H1 (cell line): ENCODE data around the gene OVOL3. TPM values are rescaled to one million over a fixed set of nuclear protein-coding genes. Genes with fewer than 3 reads are reported as not detected.

Source experiments
- CTCF ChIA-PET: fragments of 300-600 bp; sonication (Branson Sonifier 250); formaldehyde crosslinking; loops from one replicate; lab custom pipeline; 2021; ENCODE audit not compliant: partially characterized antibody; lab: Charles Lee
- POLR2A ChIA-PET: fragments of 300-600 bp; sonication (Branson Sonifier 250); formaldehyde crosslinking; loops from one replicate; lab custom pipeline; 2021; ENCODE audit warnings: inconsistent platforms; ENCODE audit not compliant: partially characterized antibody; lab: Charles Lee
- DNase-seq, 2 experiments: peaks; one replicate each; pipeline versions ENCODE4 v3.0.0 to v3.0.0-alpha.2; 2010 to 2022; ENCODE audit warnings: low spot score in 2 of 2, low read depth in 1 of 2, mixed read lengths in 1 of 2
- FAIRE-seq: peaks from 2 replicates; lab custom pipeline; 2011; peaks lifted over from hg19 to GRCh38; lab: Jason Lieb, UNC
- H2AFZ ChIP-seq: 2 replicates; pipeline ENCODE4 v1.8.1; 2012; ENCODE audit warnings: low read length, inconsistent platforms
- H2AK5ac ChIP-seq: 2 replicates; pipeline ENCODE4 v1.6.1; 2013; ENCODE audit warnings: low read depth, low read length
- H2BK120ac ChIP-seq: replicated peaks from 2 replicates; pipeline ENCODE3; 2013; ENCODE audit warnings: low read depth, low read length, inconsistent platforms
- H2BK12ac ChIP-seq: 2 replicates; pipeline ENCODE4 v1.6.1; 2013; ENCODE audit warnings: low read depth, low read length
- H2BK15ac ChIP-seq: 2 replicates; pipeline ENCODE4 v1.6.1; 2013; ENCODE audit warnings: low read length
- H2BK20ac ChIP-seq: 2 replicates; pipeline ENCODE4 v1.6.1; 2013; ENCODE audit warnings: low read length
- H2BK5ac ChIP-seq: 2 replicates; pipeline ENCODE4 v1.6.1; 2013; ENCODE audit warnings: low read depth, low read length
- H3K14ac ChIP-seq: 2 replicates; pipeline ENCODE4 v1.6.1; 2013; ENCODE audit warnings: inconsistent platforms; ENCODE audit not compliant: insufficient read length
- H3K18ac ChIP-seq: 2 replicates; pipeline ENCODE4 v1.6.1; 2013; ENCODE audit warnings: low read length; ENCODE audit errors: extremely low read depth
- H3K23ac ChIP-seq: 2 replicates; pipeline ENCODE4 v1.6.1; 2013; ENCODE audit warnings: inconsistent platforms; ENCODE audit not compliant: insufficient read length
- H3K23me2 ChIP-seq: 2 replicates; pipeline ENCODE4 v1.6.1; 2013; ENCODE audit warnings: low read depth, low read length
- H3K27ac ChIP-seq: 2 replicates; pipeline ENCODE4 v1.6.1; 2011; ENCODE audit warnings: low read depth, low read length, inconsistent platforms
- H3K27me3 ChIP-seq, 4 experiments: replicated peaks in 1 of 4; 1 replicate in 1 of 4; 2 replicates in 3 of 4; pipeline versions ENCODE4 v1.6.1 to v1.8.1; 2011 to 2013; ENCODE audit warnings: low read length in 3 of 4, mild to moderate bottlenecking in 3 of 4, inconsistent platforms in 2 of 4, mixed read lengths in 2 of 4, moderate library complexity in 1 of 4; ENCODE audit not compliant: control insufficient read depth in 3 of 4, insufficient read depth in 3 of 4; ENCODE audit errors: extremely low read depth in 1 of 4
- H3K36me3 ChIP-seq, 4 experiments: 2 replicates each; pipeline versions ENCODE4 v1.6.1 to v1.8.1; 2011 to 2013; ENCODE audit warnings: mild to moderate bottlenecking in 4 of 4, low read length in 3 of 4, moderate library complexity in 2 of 4, control low read depth in 1 of 4, inconsistent platforms in 1 of 4; ENCODE audit not compliant: insufficient read depth in 4 of 4, control insufficient read depth in 2 of 4
- H3K4ac ChIP-seq: replicated peaks from 2 replicates; pipeline ENCODE3; 2013; ENCODE audit warnings: low read length, low read depth, mixed read lengths, inconsistent platforms; ENCODE audit not compliant: insufficient read length
- H3K4me1 ChIP-seq, 4 experiments: replicated peaks in 1 of 4; 1 replicate in 1 of 4; 2 replicates in 3 of 4; pipeline versions ENCODE4 v1.6.1 to v1.8.1; 2011 to 2013; ENCODE audit warnings: low read length in 3 of 4, inconsistent platforms in 2 of 4, mixed read lengths in 1 of 4; ENCODE audit not compliant: insufficient read depth in 4 of 4, control insufficient read depth in 3 of 4
- H3K4me2 ChIP-seq, 2 experiments: 2 replicates each; pipeline versions ENCODE4 v1.6.1 to v1.8.1; 2011 to 2013; ENCODE audit warnings: low read depth in 2 of 2, low read length in 2 of 2, control low read depth in 1 of 2, inconsistent platforms in 1 of 2, mild to moderate bottlenecking in 1 of 2; ENCODE audit not compliant: insufficient read depth in 1 of 2
- H3K4me3 ChIP-seq, 4 experiments: fragments of 200-600, 300-600 bp in 1 of 4; sonication (generic), shearing (Covaris generic), sonication (Bioruptor Twin) in 1 of 4; 2 replicates each; pipeline versions ENCODE4 v1.5.1 to v1.8.1; 2011 to 2016; ENCODE audit warnings: low read length in 4 of 4, low read depth in 3 of 4, control low read depth in 2 of 4, inconsistent platforms in 2 of 4, mild to moderate bottlenecking in 2 of 4, mixed read lengths in 1 of 4, moderate library complexity in 1 of 4; ENCODE audit not compliant: insufficient read depth in 2 of 4; ENCODE audit errors: extremely low read depth in 1 of 4
- H3K56ac ChIP-seq: replicated peaks from 2 replicates; pipeline ENCODE3; 2013; ENCODE audit warnings: low read depth, mild to moderate bottlenecking, mixed read lengths, low read length, inconsistent platforms; ENCODE audit not compliant: insufficient read length
- H3K79me1 ChIP-seq: 2 replicates; pipeline ENCODE4 v1.6.1; 2013; ENCODE audit warnings: low read depth, low read length, control low read depth
- H3K79me2 ChIP-seq, 2 experiments: 2 replicates each; pipeline versions ENCODE4 v1.6.1 to v1.8.1; 2012 to 2013; ENCODE audit warnings: low read length in 2 of 2, mild to moderate bottlenecking in 2 of 2, inconsistent platforms in 1 of 2; ENCODE audit not compliant: insufficient read depth in 2 of 2, control insufficient read depth in 1 of 2
- H3K9ac ChIP-seq, 4 experiments: replicated peaks in 1 of 4; 1 replicate in 1 of 4; 2 replicates in 3 of 4; pipeline versions ENCODE4 v1.6.1 to v1.8.1; 2011 to 2013; ENCODE audit warnings: low read depth in 3 of 4, low read length in 3 of 4, control low read depth in 2 of 4, mild to moderate bottlenecking in 2 of 4, moderate library complexity in 2 of 4, inconsistent platforms in 1 of 4; ENCODE audit errors: extremely low read depth in 1 of 4
- H3K9me3 ChIP-seq, 2 experiments: 2 replicates each; pipeline versions ENCODE4 v1.6.1 to v1.8.1; 2012 to 2013; ENCODE audit warnings: mild to moderate bottlenecking in 2 of 2, moderate library complexity in 2 of 2, control low read depth in 1 of 2, inconsistent platforms in 1 of 2, low read depth in 1 of 2, low read length in 1 of 2, mixed read lengths in 1 of 2; ENCODE audit not compliant: insufficient read depth in 2 of 2
- H4K20me1 ChIP-seq, 2 experiments: replicated peaks in 1 of 2; 2 replicates each; pipeline versions ENCODE3 to v1.8.1; 2011 to 2013; ENCODE audit warnings: inconsistent platforms in 2 of 2, low read length in 2 of 2, mild to moderate bottlenecking in 1 of 2; ENCODE audit not compliant: insufficient read depth in 2 of 2, control insufficient read depth in 1 of 2
- H4K5ac ChIP-seq: 2 replicates; pipeline ENCODE4 v1.6.1; 2013; ENCODE audit warnings: low read length, low read depth, mixed read lengths, inconsistent platforms; ENCODE audit not compliant: insufficient read length
- H4K8ac ChIP-seq: 2 replicates; pipeline ENCODE4 v1.8.0; 2013; ENCODE audit warnings: mild to moderate bottlenecking, moderate library complexity, low read length, inconsistent platforms; ENCODE audit not compliant: insufficient read depth; ENCODE audit errors: extremely low read depth
- H4K91ac ChIP-seq: replicated peaks from 2 replicates; pipeline ENCODE3; 2013; ENCODE audit warnings: low read length, mixed read lengths, inconsistent platforms; ENCODE audit not compliant: insufficient read length
- BCL11A ChIP-seq, 2 experiments: IDR thresholded peaks; one replicate each; pipeline ENCODE4 v1.6.1; 2011; ENCODE audit warnings: low read depth in 2 of 2, low read length in 2 of 2, mild to moderate bottlenecking in 2 of 2
- BRCA1 ChIP-seq: IDR thresholded peaks from 2 replicates; pipeline ENCODE4 v1.6.1; 2012; ENCODE audit warnings: low read depth, low read length, improper control_type of control experiment
- CEBPB ChIP-seq: IDR thresholded peaks from 2 replicates; pipeline ENCODE4 v1.6.1; 2012; ENCODE audit warnings: low read depth, low read length
- JUND ChIP-seq: IDR thresholded peaks from 2 replicates; pipeline ENCODE4 v1.6.1; 2011; ENCODE audit warnings: mild to moderate bottlenecking, improper control_type of control experiment, low read length
- MAFK ChIP-seq: IDR thresholded peaks from 2 replicates; pipeline ENCODE4 v1.6.1; 2012; ENCODE audit warnings: low read depth, mild to moderate bottlenecking, improper control_type of control experiment, low read length
- POLR2AphosphoS5 ChIP-seq: IDR thresholded peaks from 2 replicates; pipeline ENCODE4 v1.6.1; 2011; ENCODE audit warnings: low read depth, low read length
- RBBP5 ChIP-seq: IDR thresholded peaks from 2 replicates; pipeline ENCODE4 v1.7.1; 2012; ENCODE audit warnings: low read depth, mild to moderate bottlenecking, inconsistent platforms, low read length, moderate library complexity, borderline replicate concordance
- TAF1 ChIP-seq: IDR thresholded peaks from 2 replicates; pipeline ENCODE4 v1.6.1; 2011; ENCODE audit warnings: mild to moderate bottlenecking, low read depth, low read length
- TCF12 ChIP-seq: IDR thresholded peaks from 2 replicates; pipeline ENCODE4 v1.6.1; 2011; ENCODE audit warnings: low read depth, mild to moderate bottlenecking, low read length
- WGBS, 2 experiments: shearing (Covaris generic) in 1 of 2; methylation state at CpG; one replicate each; pipeline versions ENCODE4 v1.1.6 to v1.1.7; 2013 to 2015; ENCODE audit warnings: low lambda C conversion rate in 2 of 2, mixed read lengths in 2 of 2, inconsistent platforms in 1 of 2, low coverage in 1 of 2, missing lambda C conversion rate in 1 of 2; ENCODE audit not compliant: insufficient replicate concordance in 2 of 2, insufficient coverage in 1 of 2, insufficient read length in 1 of 2; ENCODE audit errors: extremely low coverage in 1 of 2, missing lambda C conversion rate in 1 of 2; 5-methylcytosine and 5-hydroxymethylcytosine counted together
- polyA plus RNA-seq, 7 experiments: library from polyadenylated mRNA; depleted of rRNA in 3 of 7; stranded (reverse) in 5 of 7; unstranded in 2 of 7; fragments of >200 nt in 5 of 7; fragments of 200-250 nt in 2 of 7; gene quantifications; 1 replicate in 5 of 7; 2 replicates in 1 of 7; 4 replicates in 1 of 7; pipeline versions ENCODE4 v1.2.1 to v1.2.3, GENCODE V29; 2011 to 2013; ENCODE audit warnings: missing spikeins in 2 of 7, mixed read lengths in 2 of 7
- total RNA-seq: library from RNA; stranded (reverse); fragmentation: NEBNext Ultra II Directional; extraction: Animal tissue kit (Norgen Biotek cat#: 25700); gene quantifications from 2 replicates; pipeline ENCODE4 v1.2.1, GENCODE V29; 2021

Gene OVOL3
- total and polyA plus RNA-seq, 2 of the 8 experiments (the other 6 are each of a cell fraction or from before 2014, with no cell fraction given): 0.45 TPM; not detected in 1

DNA sequence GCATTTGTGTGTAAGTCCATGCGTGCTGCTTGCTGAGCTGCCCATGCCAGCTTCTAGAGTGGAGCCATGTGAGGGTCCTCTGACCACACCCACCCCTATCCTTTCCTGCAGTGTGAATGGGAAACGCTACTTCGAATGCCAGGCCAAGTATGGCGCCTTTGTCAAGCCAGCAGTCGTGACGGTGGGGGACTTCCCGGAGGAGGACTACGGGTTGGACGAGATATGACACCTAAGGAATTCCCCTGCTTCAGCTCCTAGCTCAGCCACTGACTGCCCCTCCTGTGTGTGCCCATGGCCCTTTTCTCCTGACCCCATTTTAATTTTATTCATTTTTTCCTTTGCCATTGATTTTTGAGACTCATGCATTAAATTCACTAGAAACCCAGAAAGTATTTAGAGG is 14.6 kb downstream of the OVOL3 start:
- POLR2A ChIA-PET: interaction anchor here (1.1 to 5.0 kb wide), 4 partner anchors 10 to 58 kb away, joined by 3 to 27 read pairs (median 4); partner anchors contain the start of genes CAPNS1, POLR2I and TBCB
- WGBS, 2 experiments: 91% methylated on average over 9 of the region's 9 CpGs; no CpG with 5 or more reads in 1 of the 2 experiments
- H3K36me3 ChIP-seq: peaks cover 8 to 21% (median 17%) of the 10 kb centered on the region in 4 experiments; a peak in 7 of 8 replicates

More for the DNA sequence above, 14.6 kb downstream of the OVOL3 start:
- TF ChIP-seq MAFK: no peak
- TF ChIP-seq CEBPB: no peak
- TF ChIP-seq TAF1: no peak
- TF ChIP-seq TCF12: no peak
- no peak for TF ChIP-seq BCL11A (IDR thresholded peaks at IDR 0.05; ENCODE audit: low read depth in 2 of 2, low read length in 2 of 2)
- TF ChIP-seq POLR2AphosphoS5: no peak
- TF ChIP-seq RBBP5: no peak
- TF ChIP-seq JUND: no peak
- TF ChIP-seq BRCA1: no peak
- Histone ChIP-seq H2BK120ac (no peak overlapping the region), H3K4me3 (no peak overlapping the region), H3K56ac (no peak overlapping the region), H4K5ac (no peak overlapping the region), H2BK20ac (no peak overlapping the region), H3K23me2 (no peaks in the 10 kb centered on the region; the same call in 1 of the 2 replicates), H3K14ac (no peak overlapping the region), H3K4me1 (0 out of 7 replicates have a peak, but pooled peaks cover 0 to 1% (median 0%) of the 10 kb centered on the region in 4 experiments), H3K27ac (no peak overlapping the region), H2BK12ac (no peak overlapping the region), H3K79me2 (no peaks in the 10 kb centered on the region), H2BK5ac (no peak overlapping the region), H2AK5ac (no peak overlapping the region), H2BK15ac (no peak overlapping the region), H3K4me2 (no peak overlapping the region), H3K4ac (no peak overlapping the region), H3K79me1 (no peaks in the 10 kb centered on the region), H3K9ac (no peak overlapping the region), H3K27me3 (no peaks in the 10 kb centered on the region), H3K9me3 (no peaks in the 10 kb centered on the region), H4K91ac (no peak overlapping the region), H3K18ac (no peak overlapping the region), H4K20me1 (peaks cover 0 to 2% of the 10 kb centered on the region in 2 experiments), H3K23ac (no peak overlapping the region), H2AFZ (no peak overlapping the region), H4K8ac (no peak overlapping the region)
- CTCF ChIA-PET: interaction anchor here (1.3 to 9.1 kb wide), 3 partner anchors 12 to 867 kb away, joined by 5 to 157 read pairs (median 5); no protein-coding TSS in a partner anchor
- FAIRE-seq: no peak
- no peak for DNase-seq
